GM19240 (cell line): ENCODE data around the gene CCR8.
"Not testable (repeated sequence)": the region's sequence is repeated elsewhere in the genome, so short reads cannot be mapped to it uniquely, and the experiment has no call there.

ENCODE experiments used
- DNase-seq: peaks from one replicate; pipeline ENCODE4 v3.0.0; 2011; ENCODE audit warnings: low spot score; ENCODE audit not compliant: insufficient read length

The CCR8 gene

GRCh38 chr3:39315420-39315819 lies 14.1 kb upstream of the CCR8 start:
- no peak for DNase-seq

GRCh38 chr3:39317571-39318169 lies 11.8 kb upstream of the CCR8 start:
- no peak for DNase-seq

DNA sequence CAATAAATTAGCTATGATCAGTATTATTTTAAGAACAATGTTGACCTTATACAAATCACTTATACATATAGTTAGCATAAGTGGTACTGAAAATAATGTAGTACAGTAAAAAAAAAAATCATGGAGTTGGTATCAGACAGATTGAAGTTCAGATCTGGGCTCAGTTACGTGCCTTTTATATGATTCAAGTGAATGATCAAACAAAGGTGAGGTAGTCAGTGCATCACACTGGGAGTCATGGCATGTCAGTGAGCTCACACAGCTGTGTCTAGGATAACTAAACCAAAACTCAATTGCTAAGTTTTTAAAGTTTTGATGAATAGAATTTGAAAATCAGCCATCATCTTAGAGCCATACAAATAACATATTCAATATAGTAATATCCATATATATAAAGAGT lies 11.2 kb upstream of the CCR8 start:
- DNase-seq = no peak

DNA sequence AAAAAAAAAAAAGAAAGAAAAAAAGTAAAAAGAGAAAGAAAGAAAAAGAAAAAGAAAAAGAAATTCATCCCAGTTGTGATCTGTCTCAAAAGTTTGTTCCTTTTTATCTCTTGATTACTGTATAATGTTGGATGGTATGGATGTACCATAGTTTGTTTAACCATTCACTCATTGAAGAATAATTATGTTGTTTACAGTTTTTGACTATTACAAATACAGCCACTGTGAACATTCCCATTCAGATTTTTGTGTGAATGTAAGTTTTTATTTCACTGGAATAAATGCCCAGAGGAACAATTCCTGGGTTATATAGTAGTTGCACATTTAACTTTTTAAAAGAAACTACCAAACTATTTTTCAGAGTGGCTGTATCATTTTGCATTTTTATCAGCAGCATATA lies 10.3 kb upstream of the CCR8 start:
- DNase-seq = no peak

DNA sequence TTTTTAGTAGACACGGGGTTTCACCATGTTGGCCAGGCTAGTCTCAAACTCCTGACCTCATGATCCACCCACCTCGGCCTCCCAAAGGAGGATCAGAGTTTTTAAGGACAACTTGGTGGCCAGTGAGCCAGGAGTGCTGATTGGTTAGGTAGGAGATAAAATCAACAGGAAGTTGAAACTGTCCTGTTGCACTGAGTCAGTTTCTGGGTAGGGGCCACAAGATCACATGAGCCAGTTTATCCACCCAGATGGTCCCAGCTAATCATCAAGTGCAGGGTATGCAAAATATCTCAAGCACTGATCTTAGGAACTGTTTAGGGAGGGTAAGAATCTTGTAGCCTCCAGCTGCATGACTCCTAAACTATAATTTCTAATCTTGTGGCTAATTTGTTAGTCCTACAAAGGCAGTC lies 7.9 kb upstream of the CCR8 start:
- DNase-seq = not testable (repeated sequence)

- not testable (repeated sequence) for DNase-seq
Observed at GRCh38 chr3:39322209-39322715, 7.2 kb upstream of the CCR8 start.

- no peak for DNase-seq
Observed at GRCh38 chr3:39322936-39323335, 6.6 kb upstream of the CCR8 start.

- no peak for DNase-seq
Observed at GRCh38 chr3:39323494-39323893, 6.0 kb upstream of the CCR8 start.

- DNase-seq = no peak
Observed at GRCh38 chr3:39325236-39325635, 4.3 kb upstream of the CCR8 start.

DNA sequence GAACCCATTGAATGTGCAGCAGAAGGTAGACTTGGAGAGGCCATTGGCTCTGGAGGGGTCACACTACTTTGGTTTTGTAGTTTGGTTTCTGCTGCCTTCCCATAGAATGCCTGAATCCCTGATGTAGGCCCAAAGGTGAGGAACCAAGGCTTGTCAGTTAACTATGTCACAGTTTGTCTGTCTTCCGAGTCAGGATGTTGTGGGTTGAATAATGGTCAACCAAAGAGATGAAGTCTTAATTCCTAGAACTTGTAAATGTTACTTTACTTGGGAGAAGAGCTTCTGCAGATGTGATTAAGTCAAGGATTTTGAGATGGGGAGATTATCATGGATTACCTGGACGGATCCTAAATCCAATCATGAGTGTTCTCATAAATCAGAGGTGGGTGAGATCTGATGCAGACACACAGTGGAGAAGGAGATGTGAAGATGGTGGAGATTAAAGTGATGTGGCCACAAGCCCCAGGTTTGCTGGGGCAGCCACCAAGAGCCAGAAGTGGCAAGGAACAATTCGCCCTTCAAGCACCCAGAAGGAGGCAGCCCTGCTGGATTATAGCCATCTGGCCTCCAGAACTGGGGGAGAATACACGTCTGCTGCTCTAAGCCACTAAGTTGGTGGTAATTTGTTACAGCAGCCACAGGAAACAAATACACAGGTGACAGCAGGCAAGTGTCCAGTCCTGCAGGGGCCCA lies 2.3 kb upstream of the CCR8 start:
- DNase-seq = no peak

- DNase-seq = no peak
Observed at GRCh38 chr3:39327746-39328349, 1.7 kb upstream of the CCR8 start.

- DNase-seq = no peak
Observed at GRCh38 chr3:39330824-39331223, 1.3 kb downstream of the CCR8 start.

- DNase-seq = no peak
Observed at GRCh38 chr3:39332525-39332924, 3.0 kb downstream of the CCR8 start.

GRCh38 chr3:39333607-39334006 lies 4.1 kb downstream of the CCR8 start:
- DNase-seq = no peak

GRCh38 chr3:39334205-39334604 lies 4.7 kb downstream of the CCR8 start:
- DNase-seq = no peak

DNA sequence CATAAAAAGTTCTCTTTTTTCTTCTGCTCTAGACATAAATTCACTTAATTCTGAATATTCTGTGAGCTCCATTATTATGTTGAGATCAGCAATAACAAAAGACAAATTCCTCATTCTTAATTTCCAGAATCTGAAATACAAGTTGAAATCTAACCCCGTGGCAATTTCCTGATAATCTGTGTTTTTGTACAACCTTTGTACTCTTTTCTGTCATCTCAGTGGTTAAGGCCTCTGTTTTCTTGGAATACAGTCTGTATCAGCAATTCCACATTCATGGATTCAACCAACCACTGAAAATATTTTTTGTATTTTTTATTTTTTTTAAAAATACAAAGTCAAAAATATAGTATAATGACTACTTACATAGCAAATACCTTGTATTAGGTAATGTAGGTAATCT lies 8.7 kb downstream of the CCR8 start:
- DNase-seq = no peak

DNA sequence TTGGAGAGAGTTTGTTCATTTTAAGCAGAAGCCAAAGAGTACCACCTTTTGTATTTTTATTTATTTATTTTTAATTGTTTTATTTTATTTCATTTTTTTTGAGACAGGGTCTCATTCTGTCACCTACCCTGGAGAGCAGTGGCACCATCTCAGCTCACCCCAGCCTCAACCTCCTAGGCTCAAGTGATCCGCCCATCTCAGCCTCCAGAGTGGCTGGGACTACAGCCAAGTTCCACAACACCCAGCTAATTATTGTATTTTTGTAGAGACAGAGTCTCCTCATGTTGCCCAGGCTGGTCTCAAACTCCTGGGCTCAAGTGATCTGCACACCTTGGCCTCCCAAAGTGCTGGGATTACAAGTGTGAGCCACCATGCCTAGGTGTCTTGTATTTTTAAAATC lies 9.6 kb downstream of the CCR8 start:
- DNase-seq = no peak

DNA sequence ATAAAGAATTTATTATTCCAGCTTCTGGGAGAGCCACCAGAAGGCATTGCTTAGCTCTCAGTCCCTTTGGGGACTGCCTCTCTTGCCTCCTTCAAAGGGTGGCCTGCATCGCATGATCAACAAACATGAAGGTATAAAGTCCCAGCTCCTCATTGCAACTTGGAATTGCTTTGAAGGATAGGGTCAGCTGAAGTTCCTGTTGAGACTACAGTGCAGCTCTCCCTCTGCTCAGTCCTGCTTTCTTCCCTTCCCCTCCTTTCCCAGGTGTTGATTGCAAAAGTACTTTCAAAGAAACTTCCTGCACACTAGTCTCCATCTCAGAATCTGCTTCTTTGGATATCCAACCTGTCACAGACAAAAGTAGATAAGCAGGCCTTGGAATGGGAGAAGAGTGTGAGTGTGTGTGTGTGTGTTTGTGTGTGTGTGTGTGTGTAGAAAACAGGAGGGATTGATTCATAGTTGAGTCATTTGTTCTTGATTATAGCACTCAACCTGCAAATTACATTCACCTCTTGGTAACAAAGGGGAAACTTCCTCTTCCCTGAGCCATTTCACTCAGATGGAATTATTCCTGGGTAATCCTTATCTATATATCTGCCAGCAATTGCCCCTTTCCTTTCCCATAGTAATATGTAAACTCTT lies 13.7 kb downstream of the CCR8 start:
- no peak for DNase-seq

DNA sequence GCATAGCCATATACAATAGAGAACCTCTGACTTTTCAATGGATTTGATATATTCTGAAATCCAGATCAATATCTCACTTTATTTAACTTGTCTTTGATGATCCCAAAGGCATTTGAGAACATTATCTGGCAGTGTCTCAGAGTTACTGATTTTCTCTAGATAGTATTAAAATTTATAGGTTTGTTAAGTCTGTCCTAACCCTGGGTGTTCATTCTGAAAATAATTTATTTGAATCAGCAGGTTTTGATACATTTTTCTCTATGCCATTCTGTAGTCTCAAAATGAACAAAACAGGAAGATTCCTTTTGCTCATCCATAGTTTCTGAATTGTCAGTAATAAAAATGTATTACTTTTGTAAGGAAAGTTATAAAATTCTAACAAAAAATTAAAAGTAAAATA lies 14.3 kb downstream of the CCR8 start:
- DNase-seq = no peak

GRCh38 chr3:39344746-39345344 lies 15.3 kb downstream of the CCR8 start:
- no peak for DNase-seq

DNA sequence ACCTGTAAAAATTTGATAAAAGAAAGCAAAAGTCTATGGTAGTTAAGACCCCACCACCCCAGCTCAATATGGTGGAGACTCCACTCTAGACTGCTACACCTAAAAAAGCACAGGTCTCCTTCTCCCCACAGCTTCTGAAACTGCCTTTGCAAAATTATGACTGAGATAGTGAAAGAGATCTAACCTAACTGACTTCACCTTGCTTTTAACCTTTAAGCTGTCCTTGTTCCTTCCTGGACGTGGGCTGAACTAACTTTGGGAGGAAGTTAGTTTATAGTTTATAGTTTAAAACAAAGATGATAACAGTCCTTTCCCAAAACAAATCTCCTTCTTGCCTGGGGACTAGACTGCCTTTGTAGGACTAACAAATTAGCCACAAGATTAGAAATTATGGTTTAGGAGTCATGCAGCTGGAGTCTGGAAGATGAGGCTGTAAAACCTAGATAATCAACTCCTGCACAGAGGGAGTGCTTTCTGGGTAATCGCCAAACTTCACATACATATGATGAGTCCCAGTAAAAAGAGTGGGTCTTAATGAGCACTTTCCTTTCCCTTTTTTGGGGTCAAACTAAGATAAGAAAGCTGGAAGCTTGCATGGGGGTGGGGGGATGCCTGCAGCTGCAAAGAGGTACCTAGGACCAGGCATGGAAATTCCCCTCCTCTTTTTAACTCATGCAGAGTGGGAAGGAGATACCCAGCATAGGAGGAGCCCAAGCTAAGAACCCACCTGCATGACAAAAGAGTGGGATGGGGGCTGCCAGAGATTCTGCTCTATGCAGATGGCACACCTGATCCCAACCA lies 17.5 kb downstream of the CCR8 start:
- DNase-seq = no peak
